GM18907 (cell line): ENCODE results near the gene RAI1.

Experiments
- ATAC-seq: cut with Tn5 transposase; IDR thresholded peaks from one replicate; pipeline ENCODE4 v1.9.1; 2021; ENCODE audit warnings: mild to moderate bottlenecking, moderate library complexity; ENCODE audit not compliant: unreplicated experiment

RAI1 gene

GRCh38 chr17:17714261-17714866 is 33.1 kb downstream of the RAI1 start:
- ATAC-seq = no peak

GRCh38 chr17:17714879-17715278 is 33.6 kb downstream of the RAI1 start:
- ATAC-seq = no peak

- ATAC-seq = no peak
These were observed 35.7 kb downstream of the RAI1 start for GRCh38 chr17:17716837-17717523.

GRCh38 chr17:17718251-17718650 is 37.0 kb downstream of the RAI1 start:
- ATAC-seq = no peak

GRCh38 chr17:17719199-17719940 is 38.1 kb downstream of the RAI1 start:
- no peak for ATAC-seq

GRCh38 chr17:17719966-17720543 is 38.8 kb downstream of the RAI1 start:
- no peak for ATAC-seq

- no peak for ATAC-seq
These were observed 39.9 kb downstream of the RAI1 start for GRCh38 chr17:17721140-17721668.

GRCh38 chr17:17722081-17722905 is 41.0 kb downstream of the RAI1 start:
- no peak for ATAC-seq

- ATAC-seq = no peak
These were observed 41.7 kb downstream of the RAI1 start for GRCh38 chr17:17722906-17723353.

GRCh38 chr17:17723354-17724261 is 42.4 kb downstream of the RAI1 start:
- ATAC-seq = peak; percentile 16

- peak; percentile 38 for ATAC-seq
These were observed 43.2 kb downstream of the RAI1 start for GRCh38 chr17:17724307-17725010.

GRCh38 chr17:17725011-17725751 is 43.9 kb downstream of the RAI1 start:
- no peak for ATAC-seq

GRCh38 chr17:17725752-17726457 is 44.6 kb downstream of the RAI1 start:
- no peak for ATAC-seq

- no peak for ATAC-seq
These were observed 45.3 kb downstream of the RAI1 start for GRCh38 chr17:17726458-17727060.

- no peak for ATAC-seq
These were observed 45.9 kb downstream of the RAI1 start for GRCh38 chr17:17727111-17727659.

- ATAC-seq = no peak
These were observed 46.9 kb downstream of the RAI1 start for GRCh38 chr17:17728146-17728545.
